K562 (cell line): ENCODE results near the gene KMO. TPM values are rescaled to one million over a fixed set of nuclear protein-coding genes. Genes with fewer than 3 reads are reported as not detected.

ENCODE experiments used
- ATF3 ChIP-seq, 2 experiments: fragments of 450-650 bp in 1 of 2; sonication (generic) in 1 of 2; formaldehyde crosslinking in 1 of 2; IDR thresholded peaks in 1 of 2; conservative IDR thresholded peaks in 1 of 2; 2 replicates each; pipeline versions ENCODE4 v1.6.1 to v1.8.1; 2016 to 2023; ENCODE audit warnings: mild to moderate bottlenecking in 2 of 2, moderate library complexity in 2 of 2, inconsistent platforms in 1 of 2, missing genetic modification reagents in 1 of 2
- BDP1 ChIP-seq: IDR thresholded peaks from 3 replicates; pipeline ENCODE4 v1.6.1; 2011; ENCODE audit not compliant: insufficient read length, insufficient read depth
- CBX3 ChIP-seq, 2 experiments: IDR thresholded peaks; 1 replicate in 1 of 2; 2 replicates in 1 of 2; pipeline ENCODE4 v1.6.1; 2012; ENCODE audit warnings: inconsistent platforms in 2 of 2, low read length in 2 of 2, borderline replicate concordance in 1 of 2, control low read depth in 1 of 2
- CCAR2 ChIP-seq: fragments of 200-400 bp; formaldehyde crosslinking; IDR thresholded peaks from 2 replicates; pipeline ENCODE4 v1.6.1; 2017; ENCODE audit warnings: mild to moderate bottlenecking, low read depth, low read length
- CHD1 ChIP-seq: fragments of 200-600 bp; sonication (generic); IDR thresholded peaks from one replicate; pipeline ENCODE4 v1.6.1; 2012; ENCODE audit warnings: mild to moderate bottlenecking, moderate library complexity, low read length, inconsistent platforms
- DMBX1 ChIP-seq: fragments of 250-450 bp; sonication (Bioruptor Pico); IDR thresholded peaks from 2 replicates; pipeline ENCODE4 v1.8.0; 2022; ENCODE audit warnings: inconsistent platforms, mild to moderate bottlenecking, moderate library complexity, borderline replicate concordance
- ESRRA ChIP-seq: fragments of 450-650 bp; IDR thresholded peaks from 2 replicates; pipeline ENCODE4 v1.6.1; 2014; ENCODE audit warnings: low read depth, mild to moderate bottlenecking, moderate library complexity, borderline replicate concordance
- GTF2E2 ChIP-seq: fragments of 200-800 bp; sonication (Bioruptor generic); IDR thresholded peaks from 2 replicates; pipeline ENCODE4 v1.6.1; 2016; ENCODE audit warnings: missing genetic modification characterization, missing compliant biosample characterization
- ID3 ChIP-seq, 2 experiments: fragments of 250-450 bp in 1 of 2; fragments of 450-650 bp in 1 of 2; sonication (Bioruptor Pico) in 1 of 2; IDR thresholded peaks; 2 replicates each; pipeline versions ENCODE4 v1.6.1 to v1.8.0; 2016 to 2021; ENCODE audit warnings: mild to moderate bottlenecking in 2 of 2, moderate library complexity in 2 of 2, missing compliant biosample characterization in 1 of 2, missing genetic modification characterization in 1 of 2
- IRF2 ChIP-seq: sonication (generic); formaldehyde crosslinking; IDR thresholded peaks from 2 replicates; pipeline ENCODE4 v1.8.1; 2022; ENCODE audit warnings: mild to moderate bottlenecking, missing genetic modification reagents
- KAT7 ChIP-seq: sonication (generic); formaldehyde crosslinking; IDR thresholded peaks from 2 replicates; pipeline ENCODE4 v1.8.0; 2022; ENCODE audit warnings: missing genetic modification reagents, mild to moderate bottlenecking, borderline replicate concordance
- NFRKB ChIP-seq: fragments of 450-650 bp; IDR thresholded peaks from 2 replicates; pipeline ENCODE4 v1.6.1; 2016; ENCODE audit warnings: low read depth
- POLR2G ChIP-seq: fragments of 200-400 bp; formaldehyde crosslinking; IDR thresholded peaks from 2 replicates; pipeline ENCODE4 v1.6.1; 2017; ENCODE audit warnings: low read depth, mild to moderate bottlenecking, antibody characterized with exemption, low read length, moderate library complexity
- RBM22 ChIP-seq: fragments of 200-400 bp; formaldehyde crosslinking; IDR thresholded peaks from 2 replicates; pipeline ENCODE4 v1.6.1; 2018; ENCODE audit warnings: low read length, low read depth; ENCODE audit not compliant: poor library complexity, severe bottlenecking
- SIRT6 ChIP-seq: IDR thresholded peaks from one replicate; pipeline ENCODE4 v1.6.1; 2012; ENCODE audit warnings: low read depth, mild to moderate bottlenecking, control low read depth, inconsistent platforms, low read length, moderate library complexity
- TAF9B ChIP-seq: fragments of 450-650 bp; IDR thresholded peaks from 2 replicates; pipeline ENCODE4 v1.6.1; 2018; ENCODE audit warnings: mild to moderate bottlenecking; ENCODE audit not compliant: partially characterized antibody
- TCFL5 ChIP-seq: fragments of 250-450 bp; sonication (Bioruptor Pico); conservative IDR thresholded peaks from 2 replicates; pipeline ENCODE4 v1.6.1; 2021; ENCODE audit warnings: mild to moderate bottlenecking, moderate library complexity, matching md5 sums
- THAP12 ChIP-seq: fragments of 250-450 bp; sonication (Bioruptor Pico); IDR thresholded peaks from 2 replicates; pipeline ENCODE4 v1.9.0; 2021; ENCODE audit warnings: mild to moderate bottlenecking, inconsistent platforms
- THRAP3 ChIP-seq: fragments of 450-650 bp; IDR thresholded peaks from 2 replicates; pipeline ENCODE4 v1.6.1; 2016; ENCODE audit warnings: mild to moderate bottlenecking, inconsistent platforms, borderline replicate concordance
- ZFP30 ChIP-seq: fragments of 250-450 bp; sonication (Bioruptor Pico); IDR thresholded peaks from 2 replicates; pipeline ENCODE4 v1.8.0; 2022; ENCODE audit warnings: moderate library complexity, mild to moderate bottlenecking, inconsistent platforms, borderline replicate concordance
- ZNF143 ChIP-seq: sonication (generic); formaldehyde crosslinking; IDR thresholded peaks from 2 replicates; pipeline ENCODE4 v1.9.0; 2022; ENCODE audit warnings: mild to moderate bottlenecking, missing genetic modification reagents
- ZNF395 ChIP-seq: fragments of 200-800 bp; sonication (Bioruptor generic); IDR thresholded peaks from 2 replicates; pipeline ENCODE4 v1.6.1; 2017; ENCODE audit warnings: missing genetic modification characterization, missing compliant biosample characterization
- polyA plus RNA-seq, 8 experiments: library from polyadenylated mRNA; depleted of rRNA in 4 of 8; stranded (reverse) in 5 of 8; unstranded in 3 of 8; fragments of >200 nt; fragmentation: Nextera tagmentation in 2 of 8; fragmentation: Illumina TruSeq in 1 of 8; extraction: Ambion mirVana in 2 of 8; extraction: Trizol in 1 of 8; gene quantifications; 2 replicates each; pipeline versions ENCODE4 v1.2.1 to v1.2.3, GENCODE V29; 2011 to 2014; ENCODE audit warnings: inconsistent platforms in 1 of 8, missing spikeins in 1 of 8
- total RNA-seq, 7 experiments: library from RNA; depleted of rRNA in 6 of 7; stranded (reverse); fragments of >200 nt in 6 of 7; fragmentation: Illumina TruSeq in 2 of 7; extraction: Trizol in 2 of 7; gene quantifications; 2 replicates each; pipeline versions ENCODE4 v1.2.1 to v1.2.3, GENCODE V29; 2011 to 2021; ENCODE audit warnings: low replicate concordance in 1 of 7

The KMO gene
- total and polyA plus RNA-seq, 9 of the 15 experiments (the other 6 are each of a cell fraction or from before 2014, with no cell fraction given), result 0.01 to 0.11 (median 0.01) TPM; not detected in 6

GRCh38 chr1:241611063-241611462 is 78.9 kb downstream of the KMO start (continued):
- TF ChIP-seq IRF2 (no peak), ATF3 (IDR thresholded peaks at IDR 0.05) (peak; percentile 76), ATF3 (CRISPR knock-in tag; conservative IDR thresholded peaks at IDR 0.05) (no peak), BDP1 (no peak), CBX3 (IDR thresholded peaks at IDR 0.05; ENCODE audit: borderline replicate concordance in 1 of 2, low read length in 2 of 2) (peak in 1 of 2 experiments; percentile 77; a peak in 2 of 3 replicates), DMBX1 (no peak), ZNF395 (CRISPR knock-in tag) (no peak), TAF9B (no peak), ID3 (CRISPR knock-in tag; IDR thresholded peaks at IDR 0.05) (no peak), ID3 (tag; IDR thresholded peaks at IDR 0.05) (peak; percentile 81), SIRT6 (no peak), CHD1 (no peak), POLR2G (no peak), ZFP30 (CRISPR knock-in tag) (no peak), TCFL5 (CRISPR knock-in tag) (no peak), RBM22 (no peak), ZNF143 (CRISPR knock-in tag) (no peak), THRAP3 (no peak), ESRRA (peak; percentile 39; the same call in 1 of the 2 replicates), THAP12 (CRISPR knock-in tag) (no peak), GTF2E2 (tag) (0 out of 2 replicates have a peak, but pooled peaks have one; percentile 3), CCAR2 (no peak), KAT7 (CRISPR knock-in tag) (no peak), NFRKB (no peak)
